Astrocyte of the hippocampus (primary cell): Measurements from ENCODE around the gene NPR3.

Experiments
- DNase-seq: peaks from one replicate; pipeline ENCODE4 v3.0.0; 2011; ENCODE audit warnings: low read depth, low spot score

NPR3 gene

GRCh38 chr5:32712481-32713360 lies 1.6 kb downstream of the NPR3 start:
- DNase-seq = peak; percentile 44

DNA sequence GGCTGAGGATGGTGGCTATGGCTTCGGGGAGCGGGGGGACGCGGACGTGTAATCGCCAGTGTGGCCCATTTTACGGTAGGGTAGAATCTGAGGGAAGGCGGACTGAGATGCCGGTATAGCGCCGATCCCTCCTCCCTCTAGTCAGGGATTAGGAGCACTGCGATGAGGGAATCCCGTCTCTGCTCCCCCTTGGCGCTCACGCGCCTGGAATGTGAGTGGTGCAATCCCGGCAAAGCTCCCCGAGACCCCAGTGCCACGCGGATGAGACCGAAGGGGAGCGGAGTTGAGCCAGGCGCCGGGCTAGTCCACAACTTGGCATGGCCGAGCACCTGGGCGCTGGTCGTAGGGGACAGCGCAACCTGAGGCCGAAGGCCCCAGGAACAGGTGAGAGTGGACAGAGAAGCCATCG lies 2.2 kb downstream of the NPR3 start:
- DNase-seq = peak; percentile 13

GRCh38 chr5:32713770-32714381 lies 2.8 kb downstream of the NPR3 start:
- DNase-seq = peak; percentile 34

DNA sequence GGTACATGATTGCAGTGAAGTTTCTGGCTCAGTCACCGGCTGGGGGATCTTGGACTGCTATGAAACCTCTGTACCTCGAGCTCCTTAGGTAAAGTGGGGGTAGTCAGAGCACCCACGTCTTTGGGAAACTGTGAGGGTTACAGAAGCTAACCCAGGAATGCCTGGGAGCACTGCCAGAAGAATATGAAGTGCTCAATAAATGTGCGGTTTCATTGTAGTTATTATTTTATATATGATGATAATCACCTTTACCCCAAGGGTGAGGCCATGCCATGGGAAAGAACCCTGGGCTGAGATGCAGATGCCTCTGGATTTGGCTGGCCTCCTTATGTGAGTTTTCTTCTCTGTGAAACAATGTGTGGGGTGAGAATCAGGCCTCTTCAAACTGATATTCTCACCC lies 3.7 kb downstream of the NPR3 start:
- peak; percentile 4 for DNase-seq

GRCh38 chr5:32720300-32720699 lies 9.2 kb downstream of the NPR3 start:
- no peak for DNase-seq

- DNase-seq = no peak
Observed at GRCh38 chr5:32721626-32722025, 10.5 kb downstream of the NPR3 start.

DNA sequence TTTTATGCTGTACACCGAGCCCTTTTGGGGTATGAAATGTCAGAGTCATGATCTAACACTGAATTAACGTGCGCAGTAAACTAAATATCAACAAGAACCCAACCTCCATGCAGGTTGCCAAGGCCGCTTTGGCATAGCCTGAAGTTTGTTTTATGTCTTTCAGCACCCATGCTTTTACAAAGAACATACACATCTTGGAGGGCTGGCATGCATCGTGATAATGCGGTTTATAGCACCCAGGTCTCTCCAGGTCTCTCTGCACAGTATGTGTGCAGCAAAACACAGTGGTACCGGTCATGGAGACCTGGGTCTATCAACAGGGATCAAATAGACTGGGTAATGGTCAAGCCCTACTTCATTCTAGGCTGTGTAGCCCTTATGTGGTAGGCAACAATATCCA lies 11.8 kb downstream of the NPR3 start:
- no peak for DNase-seq

DNA sequence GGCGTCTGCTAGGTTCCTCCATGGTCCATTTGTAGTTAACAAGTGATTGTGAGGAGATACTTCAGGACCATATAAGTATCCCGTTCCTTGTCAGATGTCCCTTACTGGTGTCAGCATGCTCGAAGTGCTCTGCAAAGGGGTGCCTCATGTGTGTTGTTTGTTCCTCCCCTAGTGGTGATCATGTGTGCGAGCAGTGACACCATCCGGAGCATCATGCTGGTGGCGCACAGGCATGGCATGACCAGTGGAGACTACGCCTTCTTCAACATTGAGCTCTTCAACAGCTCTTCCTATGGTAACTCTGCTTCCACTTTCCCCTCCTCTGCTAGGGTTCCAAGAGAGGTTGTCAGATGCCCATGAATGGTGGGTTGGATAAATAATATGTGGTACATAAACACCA lies 13.4 kb downstream of the NPR3 start:
- no peak for DNase-seq

GRCh38 chr5:32726086-32726557 lies 15.0 kb downstream of the NPR3 start:
- no peak for DNase-seq

- DNase-seq = no peak
Observed at GRCh38 chr5:32729651-32730050, 18.5 kb downstream of the NPR3 start.

- no peak for DNase-seq
Observed at GRCh38 chr5:32733590-32734340, 22.6 kb downstream of the NPR3 start.

DNA sequence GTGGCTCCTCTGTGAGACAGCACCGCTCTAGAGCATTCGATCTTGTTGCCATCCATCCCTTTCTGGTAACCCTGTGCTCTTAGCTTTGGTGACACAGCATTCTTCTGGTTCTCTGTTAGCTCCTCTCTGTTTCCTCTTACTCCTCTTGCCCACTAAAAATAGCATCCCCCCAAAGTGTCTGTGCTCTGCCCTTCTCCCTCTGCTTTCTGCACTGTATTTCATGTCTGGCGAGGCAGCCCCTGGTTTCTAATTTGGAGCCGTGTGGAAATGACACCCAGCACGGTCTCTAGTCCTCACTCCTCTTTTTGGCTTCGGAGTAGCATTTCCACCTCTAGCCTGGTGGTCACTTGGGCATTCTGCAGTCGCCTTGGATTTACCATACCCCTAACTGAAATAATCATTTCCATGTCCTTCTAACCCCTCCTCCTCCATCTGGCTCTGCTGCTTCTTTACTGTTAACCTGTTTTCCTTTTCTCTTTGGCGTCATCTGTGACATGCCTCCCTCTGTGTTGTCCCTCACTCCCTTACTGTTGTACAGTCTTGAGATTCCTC lies 23.8 kb downstream of the NPR3 start:
- no peak for DNase-seq

DNA sequence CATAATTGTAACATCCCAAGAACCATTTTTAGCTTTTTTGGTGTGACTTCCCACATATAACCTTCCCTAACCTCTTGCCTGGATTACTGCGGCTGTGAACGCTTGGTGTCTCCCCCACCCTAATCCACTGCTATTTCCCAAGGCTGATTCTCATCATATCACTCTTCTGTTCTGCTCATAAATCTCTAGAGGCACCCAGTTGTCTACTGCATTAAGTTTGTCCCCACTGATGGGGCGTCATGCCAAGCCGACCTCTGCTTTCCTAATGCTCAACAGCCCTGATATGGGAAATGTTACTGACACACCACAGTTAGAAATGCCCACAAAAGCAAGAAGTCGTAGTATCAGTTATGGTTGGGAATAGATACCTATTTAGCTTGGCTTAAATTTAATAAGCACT lies 24.4 kb downstream of the NPR3 start:
- no peak for DNase-seq

DNA sequence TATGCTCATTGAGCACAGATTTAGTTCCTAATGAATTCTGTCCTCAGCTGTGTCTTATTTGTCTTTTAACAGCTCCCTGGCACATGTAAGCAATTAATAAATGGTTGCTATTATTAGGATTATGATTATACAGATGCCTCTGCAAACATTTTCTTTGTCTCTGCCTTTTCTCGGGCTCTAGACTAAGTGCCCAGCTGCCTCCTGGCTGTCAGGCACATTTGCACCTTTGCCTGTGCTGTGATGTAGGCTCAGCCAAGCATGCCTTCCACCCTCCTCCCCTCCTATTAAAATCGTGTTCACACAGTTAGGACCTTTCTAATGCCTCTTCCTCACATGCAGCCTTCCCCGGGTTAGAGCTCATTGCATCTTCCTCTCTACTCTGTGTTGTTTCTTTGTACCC lies 25.7 kb downstream of the NPR3 start:
- no peak for DNase-seq

- no peak for DNase-seq
Observed at GRCh38 chr5:32740651-32741050, 29.5 kb downstream of the NPR3 start.

DNA sequence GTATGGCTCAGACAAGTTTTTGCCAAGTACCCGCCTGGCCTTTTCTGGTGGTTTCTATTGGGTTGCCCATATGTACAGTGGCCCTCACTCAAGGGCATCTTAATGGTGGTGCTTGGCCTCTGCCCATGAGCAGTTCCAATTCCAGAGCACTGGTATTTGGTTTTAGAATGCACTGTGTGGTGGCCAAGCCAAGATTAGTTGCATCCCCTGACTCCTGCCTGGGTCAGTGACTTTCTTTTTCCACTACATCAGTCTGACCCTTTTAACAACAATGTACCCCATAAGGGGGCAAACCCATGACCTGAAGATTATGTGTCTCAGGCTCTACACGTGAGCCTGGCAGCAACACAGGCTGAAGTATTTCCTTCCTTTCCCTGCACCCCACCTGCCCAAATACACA lies 34.2 kb downstream of the NPR3 start:
- DNase-seq = no peak

DNA sequence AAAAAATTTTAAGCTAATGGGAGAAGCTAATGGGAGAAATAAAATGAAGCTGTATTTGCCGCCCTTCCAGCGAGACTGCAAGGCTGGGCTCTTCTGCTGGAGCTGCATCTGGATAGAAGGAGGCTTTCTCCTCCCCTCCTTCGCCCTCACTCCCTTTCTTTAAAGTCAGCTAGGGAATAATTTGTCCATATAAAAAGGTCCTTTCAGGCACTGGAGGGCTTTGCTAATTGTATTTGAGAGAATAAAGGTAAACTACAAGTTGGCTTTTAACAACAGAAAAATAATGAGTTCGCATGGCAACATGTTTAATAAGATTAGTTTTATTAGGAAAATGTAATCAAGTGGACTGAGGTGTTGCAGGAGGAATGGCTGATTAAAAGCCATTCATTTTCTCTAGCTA lies 41.3 kb downstream of the NPR3 start:
- no peak for DNase-seq

DNA sequence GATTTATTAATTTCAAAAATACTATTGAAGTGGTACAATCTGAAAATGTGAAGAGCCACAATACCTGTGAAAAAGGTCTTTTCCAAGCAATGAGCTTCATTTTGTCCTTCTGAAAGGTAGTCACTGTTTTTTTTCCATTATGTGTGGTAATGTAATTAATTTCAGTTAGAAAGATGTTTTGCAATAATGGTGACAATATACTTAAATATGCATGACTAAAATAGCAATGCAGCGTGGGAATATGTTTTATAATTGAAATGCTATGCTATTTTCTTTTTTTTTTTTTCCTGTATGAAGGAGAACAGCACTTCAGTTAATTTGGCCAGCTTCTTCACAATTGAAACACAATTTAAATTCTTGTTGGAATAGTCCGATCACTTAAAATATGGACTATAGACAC lies 41.9 kb downstream of the NPR3 start:
- no peak for DNase-seq

DNA sequence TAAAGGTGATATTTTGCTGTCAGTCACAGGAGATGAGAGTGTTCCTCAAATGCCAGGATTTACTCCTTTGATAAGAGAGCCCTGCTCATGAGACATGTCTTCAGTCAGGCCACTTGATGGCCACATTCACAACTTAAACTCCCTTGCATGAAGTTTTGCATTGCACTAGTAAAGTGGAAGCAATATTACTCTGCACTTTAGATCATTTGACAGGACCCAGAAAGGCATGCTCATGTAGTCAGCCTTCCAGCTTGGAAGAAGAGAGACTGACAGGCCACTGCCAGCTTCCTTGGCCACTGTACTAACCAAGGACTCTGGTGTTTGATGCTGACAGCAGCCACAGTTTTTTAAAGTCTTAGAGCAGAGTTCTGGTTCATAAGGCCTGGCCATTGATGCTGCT lies 42.6 kb downstream of the NPR3 start:
- no peak for DNase-seq

DNA sequence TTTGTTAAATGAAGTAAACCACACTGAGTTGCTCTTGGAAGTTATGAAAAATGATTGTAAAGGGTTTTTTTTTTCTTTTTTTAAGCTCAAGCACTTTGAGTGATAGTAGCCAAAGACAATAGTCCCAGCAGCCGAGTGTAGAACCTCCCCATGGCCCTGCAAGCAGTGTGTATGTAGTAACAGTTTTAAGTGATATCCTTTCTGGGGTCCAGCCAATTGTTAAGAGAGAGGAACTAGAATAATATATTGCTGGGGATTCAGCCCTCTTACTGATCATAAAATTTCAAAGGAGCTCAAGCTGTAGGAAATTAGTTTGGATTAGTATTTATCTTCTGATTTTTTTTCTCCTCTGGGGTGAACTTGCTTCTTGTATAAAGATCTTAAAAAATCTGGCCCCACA lies 43.2 kb downstream of the NPR3 start:
- DNase-seq = no peak

- DNase-seq = peak; percentile 71
Observed at GRCh38 chr5:32760091-32760509, 49.0 kb downstream of the NPR3 start.

GRCh38 chr5:32765266-32765665 lies 54.1 kb downstream of the NPR3 start:
- DNase-seq = no peak
